ENCODE data around the gene DGKE.

GRCh38 chr17:56826611-56827414 is 7.1 kb upstream of the DGKE start:
- no peak for TF ChIP-seq EZH2 (IDR thresholded peaks at IDR 0.05; ENCODE audit: borderline replicate concordance, low read depth, low read length, poor library complexity, severe bottlenecking)
- no peak for TF ChIP-seq CTCF (conservative IDR thresholded peaks at IDR 0.05; ENCODE audit: low read depth, low read length)

Data from A673 (cell line).